Measurements from ENCODE around the gene SLAMF1.
"Not testable (repeated sequence)": the region's sequence is repeated elsewhere in the genome, so short reads cannot be mapped to it uniquely, and the experiment has no call there.

Gene SLAMF1

GRCh38 chr1:160664573-160665051 lies 17.8 kb upstream of the SLAMF1 start:
- peak; percentile 60 for DNase-seq

- no peak for DNase-seq
Measured at GRCh38 chr1:160662910-160663309, 16.1 kb upstream of the SLAMF1 start.

DNA sequence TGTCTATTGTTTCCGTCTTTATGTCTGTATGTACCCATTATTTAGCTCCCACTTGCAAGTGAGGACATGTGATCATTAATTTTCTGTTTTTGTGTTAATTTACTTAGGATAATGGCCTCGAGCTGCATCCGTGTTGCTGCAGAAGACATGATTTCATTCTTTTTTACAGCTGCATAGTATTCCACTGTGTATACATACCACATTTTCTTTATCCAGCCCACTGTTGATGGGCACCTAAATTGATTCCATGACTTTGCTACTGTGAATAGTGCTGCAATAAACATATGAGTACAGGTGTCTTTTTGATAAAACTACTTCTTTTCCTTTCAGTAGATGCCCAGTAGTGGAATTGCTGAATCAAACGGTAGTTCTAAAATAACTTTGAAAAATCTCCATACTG lies 12.7 kb upstream of the SLAMF1 start:
- DNase-seq = no peak

- no peak for DNase-seq
Measured at GRCh38 chr1:160658814-160659193, 12.0 kb upstream of the SLAMF1 start.

DNA sequence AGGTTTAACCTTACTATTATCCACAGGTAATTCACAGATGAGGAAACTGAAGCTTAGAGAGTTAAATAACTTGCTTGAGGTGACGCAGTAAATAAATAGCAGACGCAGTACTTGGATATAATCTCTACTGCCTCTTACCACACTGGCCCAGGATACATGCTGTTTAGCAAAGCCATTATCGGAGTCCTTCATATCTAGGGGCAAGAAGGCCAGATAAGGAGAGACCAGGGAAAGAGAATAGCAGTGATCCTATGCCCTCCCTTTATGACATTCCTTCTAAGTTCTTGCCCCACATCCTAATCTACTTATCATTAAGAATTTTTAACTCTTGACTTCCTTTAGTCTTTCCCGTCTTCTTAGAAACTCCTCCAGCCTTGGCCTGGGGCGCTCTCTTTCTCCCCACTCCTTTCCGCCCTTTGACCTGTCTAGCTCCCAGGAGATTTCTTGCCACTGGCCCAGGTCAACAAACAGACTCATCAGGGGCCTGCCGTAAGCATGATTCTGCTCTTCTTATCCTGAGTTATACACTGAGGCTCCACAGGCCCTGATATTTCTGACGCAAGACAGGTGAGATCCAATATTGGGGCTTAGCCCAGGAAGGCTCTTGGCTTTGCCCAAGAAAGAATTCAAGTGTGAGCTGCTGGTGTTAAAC lies 11.4 kb upstream of the SLAMF1 start:
- DNase-seq = no peak

DNA sequence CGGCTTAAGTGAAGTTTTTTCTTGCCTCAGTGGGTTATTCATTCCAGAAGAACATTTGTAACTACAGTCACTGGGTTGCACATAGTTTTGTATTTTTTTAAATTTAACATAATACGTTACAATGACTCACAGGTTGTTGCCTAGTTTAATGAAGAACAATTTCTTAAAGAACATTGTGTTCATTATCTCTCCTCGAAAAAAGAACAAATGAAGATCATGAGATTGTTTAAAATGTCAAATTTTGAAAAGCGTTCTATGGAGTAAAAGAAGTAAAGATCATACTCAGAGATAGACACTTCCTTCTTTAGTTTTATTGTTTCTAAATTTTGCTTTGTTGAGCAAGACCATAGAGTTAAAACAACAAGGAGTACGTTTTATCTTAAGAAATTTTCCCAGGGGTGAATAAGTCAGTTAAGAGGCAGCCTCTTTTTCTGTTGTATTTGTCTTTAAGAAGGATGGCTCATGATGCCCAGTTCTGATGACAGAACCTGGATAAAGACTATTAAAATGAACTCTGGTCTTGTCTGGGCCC lies 10.5 kb upstream of the SLAMF1 start:
- no peak for DNase-seq

DNA sequence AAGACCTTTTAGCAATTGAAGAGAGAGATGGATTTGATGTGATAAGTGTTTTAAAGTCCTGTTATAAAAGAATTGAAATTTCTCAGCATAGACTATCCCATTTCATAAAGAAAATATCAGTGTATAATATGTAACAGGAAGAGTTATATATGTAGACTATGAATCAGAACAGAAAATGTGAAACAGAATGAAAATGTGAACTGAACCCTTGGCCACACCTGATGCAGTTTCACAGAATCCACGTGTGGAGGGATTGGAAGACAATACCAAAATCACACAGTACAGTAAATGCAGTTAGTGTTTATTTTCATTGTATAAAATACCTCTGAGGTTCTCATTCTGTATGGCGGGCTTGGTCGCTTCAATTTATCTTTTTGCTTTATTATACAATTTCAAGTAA lies 9.9 kb upstream of the SLAMF1 start:
- DNase-seq = no peak

- no peak for DNase-seq
Measured at GRCh38 chr1:160653620-160654016, 6.8 kb upstream of the SLAMF1 start.

- DNase-seq = no peak
Measured at GRCh38 chr1:160652924-160653619, 6.2 kb upstream of the SLAMF1 start.

GRCh38 chr1:160652065-160652641 lies 5.3 kb upstream of the SLAMF1 start:
- DNase-seq = not testable (repeated sequence)

DNA sequence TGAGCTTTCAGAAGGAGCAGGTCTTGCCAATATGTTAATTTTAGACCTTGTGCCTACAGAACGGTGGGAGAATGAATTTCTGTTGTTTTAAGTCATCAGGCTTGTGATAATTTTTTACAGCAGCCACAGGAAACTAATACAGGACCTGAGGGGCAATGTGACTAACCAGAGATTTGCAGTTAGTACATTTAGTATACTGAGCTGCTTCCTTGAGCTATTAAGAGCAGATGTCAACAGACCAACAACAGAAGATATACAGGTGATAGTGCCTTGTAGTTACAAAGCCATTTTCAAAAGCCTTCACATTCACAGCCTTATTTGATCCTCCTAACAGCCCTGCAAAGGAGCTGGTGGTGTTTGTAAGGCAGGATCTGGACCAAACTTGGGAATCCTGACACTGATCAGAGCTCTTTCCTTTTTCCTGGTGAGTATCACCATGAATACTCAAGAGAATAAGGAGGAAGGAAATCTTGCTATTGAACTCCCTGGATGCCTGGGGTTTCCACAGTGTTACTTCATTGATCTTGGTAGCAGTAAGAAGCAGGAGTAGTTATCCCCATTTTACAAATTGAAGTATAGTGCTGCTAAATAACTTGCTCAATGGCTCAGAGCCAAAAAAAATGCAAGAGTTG lies 4.7 kb upstream of the SLAMF1 start:
- no peak for DNase-seq

DNA sequence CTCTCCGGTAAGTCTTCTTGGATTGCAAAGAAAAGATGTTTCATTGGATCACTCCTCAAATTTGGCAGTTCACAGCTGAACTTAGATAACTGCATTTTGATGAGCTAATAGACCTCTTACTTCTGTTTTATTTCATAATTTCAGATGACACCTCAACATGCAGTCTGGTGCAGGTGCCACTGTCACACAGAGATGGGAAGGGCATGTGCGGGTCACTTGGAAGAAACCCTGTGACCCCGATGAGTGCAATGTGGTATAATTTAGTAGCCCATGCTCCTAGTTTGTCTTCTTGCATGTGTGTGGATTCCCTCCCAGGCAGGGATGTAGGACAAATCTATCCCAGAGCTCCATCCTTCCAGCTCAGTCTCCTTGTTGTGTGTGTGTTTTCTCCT lies 481 bp upstream of the SLAMF1 start:
- DNase-seq = no peak

- no peak for DNase-seq
Measured at GRCh38 chr1:160646180-160646579, 664 bp downstream of the SLAMF1 start.

GRCh38 chr1:160645386-160646130 lies 1.3 kb downstream of the SLAMF1 start:
- no peak for DNase-seq

- no peak for DNase-seq
Measured at GRCh38 chr1:160644399-160644798, 2.4 kb downstream of the SLAMF1 start.

DNA sequence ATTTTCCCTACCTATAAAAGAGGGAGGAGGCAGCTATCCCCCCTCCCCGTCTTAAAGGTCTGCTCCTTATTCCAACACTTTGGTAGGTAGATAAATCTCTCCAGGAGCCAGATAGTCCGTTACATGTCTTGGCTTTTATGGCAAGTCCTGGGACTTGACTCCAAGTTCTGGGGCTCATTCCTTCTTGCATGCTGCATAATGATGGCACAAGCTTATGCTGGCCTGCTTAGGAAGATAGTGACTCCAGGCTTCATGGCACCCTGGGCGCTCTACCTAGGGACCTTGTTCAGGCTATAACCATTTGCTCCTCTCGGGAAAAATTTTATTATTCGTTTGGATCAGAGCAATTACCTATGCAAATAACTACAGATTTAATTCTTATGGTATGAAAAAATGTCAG lies 3.7 kb downstream of the SLAMF1 start:
- DNase-seq = no peak

DNA sequence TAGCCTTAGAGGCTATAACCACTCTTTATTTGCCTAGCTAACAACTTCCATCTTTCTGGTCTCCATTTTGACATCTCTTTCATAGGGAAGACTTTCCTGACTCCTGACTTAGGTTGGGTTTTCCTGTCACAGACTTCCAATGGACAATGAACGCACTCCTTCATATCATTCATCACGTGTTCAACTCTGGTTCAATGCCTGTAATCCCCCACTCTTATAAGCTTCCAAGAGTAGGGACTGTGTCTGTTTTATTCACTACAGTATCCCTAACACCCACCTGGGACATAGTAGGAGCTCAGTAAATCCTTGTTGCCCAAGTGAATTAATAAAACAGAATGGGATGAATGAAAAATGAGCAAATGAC lies 4.6 kb downstream of the SLAMF1 start:
- no peak for DNase-seq

DNA sequence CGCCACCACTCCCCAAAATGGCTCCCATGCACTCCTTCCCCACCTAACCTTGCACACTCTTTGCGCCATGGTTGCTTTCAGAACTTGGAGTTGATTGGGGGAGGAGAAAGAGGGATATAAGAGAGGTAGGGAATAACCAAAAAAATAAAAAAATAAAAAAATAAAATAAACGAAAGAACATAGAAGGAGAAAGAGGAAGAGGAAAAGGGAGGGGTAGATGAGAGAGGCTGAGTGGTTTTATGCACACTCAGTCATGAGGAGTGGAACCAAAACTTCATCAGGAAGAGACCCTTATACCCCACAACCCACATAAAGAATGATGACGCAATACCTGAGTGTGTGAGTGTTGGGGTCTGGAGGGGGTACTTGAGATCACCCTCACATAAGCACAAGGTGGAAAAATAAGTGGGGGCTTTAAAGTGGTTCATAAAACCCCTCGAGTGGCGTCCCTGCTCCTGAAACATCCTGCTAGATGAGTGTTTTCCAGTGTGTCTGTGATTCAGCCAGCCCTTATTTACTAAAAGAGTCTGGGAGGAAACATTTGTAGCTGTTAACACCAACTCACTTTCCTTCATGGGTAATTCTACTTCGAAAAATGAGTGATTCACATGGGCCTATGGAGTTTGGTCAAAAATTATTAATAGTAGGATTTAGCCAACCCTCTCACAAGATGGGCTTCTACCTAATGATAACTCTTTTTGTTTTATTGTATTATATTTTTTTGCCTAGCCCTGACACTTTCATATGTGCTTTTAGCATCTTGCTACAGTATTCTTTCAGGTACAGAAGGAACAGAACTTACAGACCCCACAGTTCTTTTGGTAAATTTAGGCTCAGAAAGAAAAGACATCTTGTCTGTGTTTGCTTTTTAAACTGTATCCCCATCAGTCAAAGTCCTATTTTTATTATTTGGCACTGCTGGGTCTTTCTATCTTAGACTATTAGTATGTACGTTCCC lies 5.2 kb downstream of the SLAMF1 start:
- no peak for DNase-seq

GRCh38 chr1:160640359-160641123 lies 6.3 kb downstream of the SLAMF1 start:
- DNase-seq = peak; percentile 56

DNA sequence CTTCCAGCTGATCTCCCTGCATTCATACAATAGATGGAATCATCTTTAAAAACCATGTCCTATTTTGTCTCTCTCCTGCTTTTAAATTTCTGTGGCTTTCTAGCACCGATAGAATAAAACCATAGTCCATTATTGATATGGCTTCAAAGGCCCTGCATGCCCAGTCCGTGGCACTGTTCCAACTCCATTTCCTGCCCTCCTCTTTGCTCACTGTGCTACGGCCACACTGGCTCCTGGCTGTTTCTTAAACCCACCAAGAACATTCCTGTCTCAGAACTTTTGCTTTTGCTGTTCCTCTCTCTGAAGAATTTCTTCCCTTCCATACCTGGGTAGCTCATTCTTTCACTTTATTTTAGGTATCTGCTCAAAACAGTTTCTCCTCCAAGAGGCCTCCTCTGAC lies 7.2 kb downstream of the SLAMF1 start:
- DNase-seq = no peak

DNA sequence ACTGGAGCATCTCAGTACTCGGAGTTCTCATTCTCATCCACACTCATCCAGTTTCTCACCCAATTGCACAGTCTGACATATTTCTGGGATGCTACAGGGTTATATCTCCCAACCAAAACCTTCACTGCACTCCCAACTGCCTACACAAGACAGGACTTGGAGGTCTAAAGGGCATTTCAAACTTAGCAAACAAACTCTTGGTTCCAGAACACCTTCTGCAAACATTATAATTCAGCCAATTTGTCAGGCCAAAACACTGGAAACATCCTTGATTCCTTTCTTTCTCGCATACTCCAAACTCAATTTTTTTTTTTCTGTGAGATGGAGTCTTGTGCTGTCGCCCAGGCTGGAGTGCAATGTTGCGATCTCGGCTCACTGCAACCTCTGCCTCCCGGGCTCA lies 7.9 kb downstream of the SLAMF1 start:
- DNase-seq = no peak
